Measurements from ENCODE around the gene MACF1.

MACF1 gene

GRCh38 chr1:39214998-39215873 lies 10.7 kb downstream of the MACF1 start:
- peak; percentile 78 to 83 (median 81) for DNase-seq

- no peak for DNase-seq
Observed at GRCh38 chr1:39216771-39217170, 12.3 kb downstream of the MACF1 start.

GRCh38 chr1:39220891-39221870 lies 16.7 kb downstream of the MACF1 start:
- no peak for DNase-seq

GRCh38 chr1:39224295-39224829 lies 19.9 kb downstream of the MACF1 start:
- DNase-seq, result no peak

GRCh38 chr1:39226836-39227235 lies 22.3 kb downstream of the MACF1 start:
- DNase-seq, result no peak

GRCh38 chr1:39228252-39228651 lies 23.8 kb downstream of the MACF1 start:
- peak in 2 of 3 donors; percentile 36 to 52 for DNase-seq

GRCh38 chr1:39229504-39229903 lies 25.0 kb downstream of the MACF1 start:
- DNase-seq, result no peak

- DNase-seq, result peak; percentile 77 to 86 (median 85)
Observed at GRCh38 chr1:39230261-39231190, 26.0 kb downstream of the MACF1 start.

GRCh38 chr1:39236971-39237370 lies 32.5 kb downstream of the MACF1 start:
- DNase-seq, result no peak

- DNase-seq, result no peak
Observed at GRCh38 chr1:39238476-39238875, 34.0 kb downstream of the MACF1 start.

- DNase-seq, result no peak
Observed at GRCh38 chr1:39239968-39240367, 35.5 kb downstream of the MACF1 start.

GRCh38 chr1:39243302-39243701 lies 38.8 kb downstream of the MACF1 start:
- no peak for DNase-seq

- DNase-seq, result peak; percentile 52 to 74 (median 68)
Observed at GRCh38 chr1:39250460-39251240, 46.2 kb downstream of the MACF1 start.

GRCh38 chr1:39255222-39255621 lies 50.7 kb downstream of the MACF1 start:
- DNase-seq, result no peak

GRCh38 chr1:39258146-39258924 lies 53.8 kb downstream of the MACF1 start:
- peak; percentile 58 to 73 (median 60) for DNase-seq

- no peak for DNase-seq
Observed at GRCh38 chr1:39258925-39259244, 54.4 kb downstream of the MACF1 start.

- DNase-seq, result no peak
Observed at GRCh38 chr1:39261712-39262221, 57.3 kb downstream of the MACF1 start.

- DNase-seq, result no peak
Observed at GRCh38 chr1:39262802-39263201, 58.3 kb downstream of the MACF1 start.

GRCh38 chr1:39266269-39266668 lies 61.8 kb downstream of the MACF1 start:
- no peak for DNase-seq

GRCh38 chr1:39266792-39267191 lies 62.3 kb downstream of the MACF1 start:
- no peak for DNase-seq
